ENCODE results near the gene SPRR4. TPM values are rescaled to one million over a fixed set of nuclear protein-coding genes. Genes with fewer than 3 reads are reported as not detected.

SPRR4 gene
- total RNA-seq, 1 experiment from 2014 or later: not detected

DNA sequence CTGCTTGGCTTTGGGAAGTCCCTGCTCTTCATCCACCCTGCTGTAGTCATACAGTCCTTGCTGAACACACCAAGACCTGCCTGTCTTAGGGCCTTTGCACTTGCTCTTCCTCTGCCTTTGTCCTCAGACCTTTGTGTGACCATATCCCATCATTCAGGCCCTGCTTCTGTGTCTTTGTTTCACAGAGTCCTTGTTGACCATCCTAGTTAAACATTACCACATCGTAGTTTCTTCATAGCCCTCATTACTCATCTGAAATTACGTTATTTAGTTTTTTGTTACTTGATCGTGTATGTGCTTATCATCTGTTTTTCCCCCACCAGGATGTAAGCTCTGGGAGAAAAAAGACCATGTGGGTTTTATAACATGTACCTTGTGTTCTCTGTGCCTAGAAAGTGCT, 41.8 kb upstream of the SPRR4 start:
- BruUV-seq (replicated peaks): no TSS peak
- H3K9ac ChIP-seq (ENCODE audit: low read length): no peak overlapping the region
- H4K20me1 ChIP-seq (ENCODE audit: low read length): no peaks in the 10 kb centered on the region
- peaks cover 11% of the 10 kb centered on the region for H3K27me3 ChIP-seq (ENCODE audit: low read length)
- no peak for TF ChIP-seq EZH2 (IDR thresholded peaks at IDR 0.05; ENCODE audit: low read length, unreplicated experiment)
- TF ChIP-seq CTCF (conservative IDR thresholded peaks at IDR 0.05; ENCODE audit: low read depth, low read length): no peak
- no peak for TF ChIP-seq EZH2phosphoT487 (IDR thresholded peaks at IDR 0.05; ENCODE audit: borderline replicate concordance, low read length)
- no peak overlapping the region for H2AFZ ChIP-seq (ENCODE audit: low read length)
- ChIA-PET POLR2A (ENCODE audit: unreplicated experiment) (interaction anchor here (0.7 kb wide), 1 partner anchor 108 kb away, joined by 4 read pairs; no protein-coding TSS in a partner anchor), CTCF (no interaction called here)
- H3K36me3 ChIP-seq (ENCODE audit: low read depth, low read length): no peaks in the 10 kb centered on the region
- DNase-seq (no peak), ATAC-seq (no peak)
- no peaks in the 10 kb centered on the region for H3F3A ChIP-seq (ENCODE audit: low read length, unreplicated experiment)
- intact Hi-C loops (cut with micrococcal nuclease): loop anchor here (5.0 kb wide), 1 partner anchor 276 kb away; no protein-coding TSS in a partner anchor
- H3K27ac ChIP-seq (ENCODE audit: low read length): no peak overlapping the region
- H3K4me2 ChIP-seq (ENCODE audit: low read length): no peak overlapping the region
- no peak overlapping the region for H3K4me3 ChIP-seq (ENCODE audit: low read length)
- H3K4me1 ChIP-seq (ENCODE audit: insufficient read depth, low read length): no peaks in the 10 kb centered on the region
- no peaks in the 10 kb centered on the region for H3K79me2 ChIP-seq (ENCODE audit: low read length)
- no peaks in the 10 kb centered on the region for H3K9me3 ChIP-seq (ENCODE audit: low read length)
- no peaks in the 10 kb centered on the region for H3K9me2 ChIP-seq (replicated peaks; ENCODE audit: low read length)

DNA sequence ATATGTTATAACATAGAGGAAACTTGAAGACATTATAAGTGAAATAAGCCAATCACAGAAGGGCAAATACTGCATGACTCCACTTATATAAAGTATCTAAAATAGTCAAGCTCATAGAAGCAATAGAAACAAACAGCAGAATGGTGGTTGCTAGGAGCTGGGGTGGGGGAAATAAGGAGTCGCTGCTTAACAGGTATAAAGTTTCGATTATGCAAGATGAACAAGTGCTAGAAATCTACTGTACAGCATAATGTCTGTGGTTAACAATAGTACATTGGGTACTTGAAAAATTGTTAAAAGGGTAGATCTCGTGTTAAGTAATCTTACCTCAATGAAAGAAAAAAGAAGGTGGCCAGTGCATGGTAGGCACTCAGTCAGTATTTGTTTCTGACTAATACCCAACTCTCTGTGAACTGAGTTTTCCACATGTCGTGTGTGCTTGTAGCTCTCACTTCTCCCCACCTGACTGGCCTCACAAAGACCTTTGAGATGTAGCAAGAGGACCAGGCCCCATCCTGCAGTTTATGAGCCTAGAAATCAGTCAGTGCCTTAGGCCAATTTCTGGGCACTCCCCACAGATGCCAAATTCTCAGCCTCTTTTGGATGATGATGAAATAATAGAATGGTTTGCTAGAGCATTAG, 38.2 kb upstream of the SPRR4 start:
- no TSS peak for BruUV-seq (replicated peaks)
- DNase-seq: no peak

More for the DNA sequence above, 38.2 kb upstream of the SPRR4 start:
- no peak overlapping the region for H2AFZ ChIP-seq (ENCODE audit: low read length)
- H3K4me3 ChIP-seq (ENCODE audit: low read length): no peak overlapping the region
- H3K9ac ChIP-seq (ENCODE audit: low read length): no peak overlapping the region
- no peaks in the 10 kb centered on the region for H3K9me3 ChIP-seq (ENCODE audit: low read length)
- H3K27me3 ChIP-seq (ENCODE audit: low read length): 0 out of 2 replicates have a peak, but pooled peaks cover 2% of the 10 kb centered on the region
- H4K20me1 ChIP-seq (ENCODE audit: low read length): no peaks in the 10 kb centered on the region
- H3K9me2 ChIP-seq (replicated peaks; ENCODE audit: low read length): no peaks in the 10 kb centered on the region
- no peak overlapping the region for H3K27ac ChIP-seq (ENCODE audit: low read length)
- H3K4me1 ChIP-seq (ENCODE audit: insufficient read depth, low read length): no peaks in the 10 kb centered on the region
- no peaks in the 10 kb centered on the region for H3K36me3 ChIP-seq (ENCODE audit: low read depth, low read length)
- no peaks in the 10 kb centered on the region for H3K79me2 ChIP-seq (ENCODE audit: low read length)
- ATAC-seq: no peak
- intact Hi-C loops (cut with micrococcal nuclease): no loop called here
- TF ChIP-seq EZH2 (IDR thresholded peaks at IDR 0.05; ENCODE audit: low read length, unreplicated experiment) (no peak), CTCF (conservative IDR thresholded peaks at IDR 0.05; ENCODE audit: low read depth, low read length) (no peak), EZH2phosphoT487 (IDR thresholded peaks at IDR 0.05; ENCODE audit: borderline replicate concordance, low read length) (no peak)
- ChIA-PET POLR2A (ENCODE audit: unreplicated experiment) (no interaction called here), CTCF (no interaction called here)
- H3K4me2 ChIP-seq (ENCODE audit: low read length): no peak overlapping the region
- no peaks in the 10 kb centered on the region for H3F3A ChIP-seq (ENCODE audit: low read length, unreplicated experiment)

Data from PC-3 (cell line).